LNCaP clone FGC (cell line): ENCODE measurements around the gene MTCL1.

ENCODE experiments used
- DNase-seq: peaks from one replicate; pipeline ENCODE4 v3.0.0-alpha.2; 2011; ENCODE audit warnings: low read depth
- H3K4me3 ChIP-seq: 2 replicates; pipeline ENCODE4 v1.5.1; 2011; ENCODE audit warnings: mild to moderate bottlenecking, low read depth, low read length, control low read depth
- TF ChIP-seq, protein P1 (sequence below): IDR thresholded peaks from 2 replicates; pipeline ENCODE4 v1.5.1; 2012; ENCODE audit warnings: mild to moderate bottlenecking; ENCODE audit not compliant: control insufficient read depth, insufficient read depth; ENCODE audit errors: extremely low read depth

MTCL1 gene

GRCh38 chr18:8730080-8730827 is 24.9 kb downstream of the MTCL1 start:
- H3K4me3 ChIP-seq = no peak overlapping the region
- TF ChIP-seq, protein P1, sequence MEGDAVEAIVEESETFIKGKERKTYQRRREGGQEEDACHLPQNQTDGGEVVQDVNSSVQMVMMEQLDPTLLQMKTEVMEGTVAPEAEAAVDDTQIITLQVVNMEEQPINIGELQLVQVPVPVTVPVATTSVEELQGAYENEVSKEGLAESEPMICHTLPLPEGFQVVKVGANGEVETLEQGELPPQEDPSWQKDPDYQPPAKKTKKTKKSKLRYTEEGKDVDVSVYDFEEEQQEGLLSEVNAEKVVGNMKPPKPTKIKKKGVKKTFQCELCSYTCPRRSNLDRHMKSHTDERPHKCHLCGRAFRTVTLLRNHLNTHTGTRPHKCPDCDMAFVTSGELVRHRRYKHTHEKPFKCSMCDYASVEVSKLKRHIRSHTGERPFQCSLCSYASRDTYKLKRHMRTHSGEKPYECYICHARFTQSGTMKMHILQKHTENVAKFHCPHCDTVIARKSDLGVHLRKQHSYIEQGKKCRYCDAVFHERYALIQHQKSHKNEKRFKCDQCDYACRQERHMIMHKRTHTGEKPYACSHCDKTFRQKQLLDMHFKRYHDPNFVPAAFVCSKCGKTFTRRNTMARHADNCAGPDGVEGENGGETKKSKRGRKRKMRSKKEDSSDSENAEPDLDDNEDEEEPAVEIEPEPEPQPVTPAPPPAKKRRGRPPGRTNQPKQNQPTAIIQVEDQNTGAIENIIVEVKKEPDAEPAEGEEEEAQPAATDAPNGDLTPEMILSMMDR = no peak
- peak; percentile 57 for DNase-seq

GRCh38 chr18:8732442-8733360 is 27.3 kb downstream of the MTCL1 start:
- H3K4me3 ChIP-seq = no peak overlapping the region
- TF ChIP-seq, protein P1 = no peak
- DNase-seq = no peak

DNA sequence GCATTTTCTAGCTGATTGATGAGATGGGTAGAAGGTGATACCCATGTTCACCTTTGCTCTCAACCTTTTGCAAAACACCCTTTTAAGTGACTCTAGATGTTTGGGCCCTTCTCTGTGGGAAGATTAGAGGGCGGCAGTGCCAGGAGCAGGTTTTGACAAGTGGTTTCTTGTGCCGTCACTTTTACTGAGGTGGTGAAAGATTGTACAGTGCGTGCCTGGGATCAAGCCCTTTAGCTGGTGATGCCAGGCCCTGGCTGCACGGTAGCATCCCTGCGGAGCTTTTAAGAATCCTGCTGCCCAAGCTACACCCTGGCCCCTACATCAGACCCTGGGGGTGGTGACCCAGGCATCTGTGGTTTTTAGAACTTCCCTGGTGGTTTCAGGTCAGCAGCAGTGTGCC is 29.1 kb downstream of the MTCL1 start:
- no peak overlapping the region for H3K4me3 ChIP-seq
- TF ChIP-seq, protein P1 = no peak
- no peak for DNase-seq

- TF ChIP-seq, protein P1 = no peak
- H3K4me3 ChIP-seq = no peak overlapping the region
- no peak for DNase-seq
Measured at GRCh38 chr18:8735274-8735673, 29.9 kb downstream of the MTCL1 start.

DNA sequence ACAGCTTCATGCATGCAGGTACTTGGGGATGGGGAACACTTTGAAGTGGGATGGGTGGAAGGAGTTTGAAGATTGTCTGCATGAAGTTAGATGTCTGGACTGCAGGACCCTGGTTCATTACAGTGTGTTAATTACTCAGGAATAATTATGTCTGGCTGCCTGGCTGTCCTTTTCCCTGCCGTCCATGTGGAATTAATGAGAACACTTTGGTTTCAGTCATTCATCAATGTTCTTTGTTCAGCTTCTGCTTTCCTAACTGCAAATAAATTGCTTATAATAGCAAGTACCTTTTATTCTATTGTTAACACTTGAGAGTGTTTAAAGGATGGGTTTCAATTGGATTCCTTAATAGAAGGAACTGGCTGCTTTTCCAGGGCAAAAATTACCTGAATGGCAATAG is 35.8 kb downstream of the MTCL1 start:
- DNase-seq = no peak
- TF ChIP-seq, protein P1 = no peak
- no peak overlapping the region for H3K4me3 ChIP-seq

GRCh38 chr18:8741532-8741931 is 36.2 kb downstream of the MTCL1 start:
- TF ChIP-seq, protein P1 = no peak
- DNase-seq = peak; percentile 34
- no peak overlapping the region for H3K4me3 ChIP-seq
